Left lung (tissue), 10 donors: Measurements from ENCODE around the gene RNF4. TPM values are rescaled to one million over a fixed set of nuclear protein-coding genes. Genes with fewer than 3 reads are reported as not detected.

Source experiments
- ATAC-seq: fragments of 200-7000 bp; cut with Tn5 transposase; one replicate; pipeline ENCODE4 v1.9.1; 2020; ENCODE audit warnings: moderate library complexity
- DNase-seq, 4 donors: peaks; one replicate each; pipeline ENCODE4 v3.0.0-alpha.2; 2013 to 2020
- H3K27ac ChIP-seq, 2 donors: fragments of 200-600 bp; sonication (generic) in 1 of 2; one replicate each; pipeline versions ENCODE4 v1.5.0 to v1.8.0; 2020 to 2021
- H3K27me3 ChIP-seq, 2 donors: fragments of 200-600 bp; sonication (generic) in 1 of 2; one replicate each; pipeline versions ENCODE4 v1.5.0 to v1.8.0; 2020 to 2021
- H3K36me3 ChIP-seq, 2 donors: fragments of 200-600 bp; sonication (generic) in 1 of 2; one replicate each; pipeline versions ENCODE4 v1.5.0 to v1.8.0; 2020 to 2021
- H3K4me1 ChIP-seq, 2 donors: fragments of 200-600 bp; one replicate each; pipeline ENCODE4 v1.8.0; 2021
- H3K4me3 ChIP-seq, 2 donors: fragments of 200-600 bp; sonication (generic) in 1 of 2; one replicate each; pipeline versions ENCODE4 v1.5.0 to v1.8.0; 2020 to 2021; ENCODE audit warnings: mild to moderate bottlenecking in 1 of 2
- H3K9me3 ChIP-seq, 2 donors: fragments of 200-600 bp; sonication (generic) in 1 of 2; one replicate each; pipeline versions ENCODE4 v1.5.0 to v1.8.0; 2020 to 2021
- CTCF ChIP-seq, 2 donors: fragments of 200-600 bp; sonication (generic) in 1 of 2; IDR thresholded peaks; one replicate each; pipeline versions ENCODE4 v1.5.0 to v1.8.0; 2021; ENCODE audit warnings: antibody characterized with exemption in 2 of 2
- intact Hi-C, 2 donors: fragments of 100-400 bp; cut with DNase I; formaldehyde crosslinking; loops; one replicate each; pipeline versions ENCODE4 v1.11.2 to v1.14.2; 2022
- polyA plus RNA-seq, 6 donors: library from polyadenylated mRNA; unstranded; fragments of 120-200 nt; gene quantifications; one replicate each; pipeline ENCODE4 v1.2.1, GENCODE V29; 2013; ENCODE audit not compliant: insufficient read length in 6 of 6
- total RNA-seq, 2 donors: library from RNA; stranded (reverse); fragmentation: NEBNext Ultra II Directional; extraction: Animal tissue kit (Norgen Biotek cat#: 25700); gene quantifications; one replicate each; pipeline ENCODE4 v1.2.1, GENCODE V29; 2021
- donor health status: DM: no; HTN: yes; CAD: no.
- donor health status: DM: no; HTN: no; CAD: no.

The RNF4 gene
- total and polyA plus RNA-seq, 8 donors = 42.2 to 68.4 (median 62.7) TPM

GRCh38 chr4:2438822-2439718 is 29.8 kb upstream of the RNF4 start:
- no peak overlapping the region for H3K4me3 ChIP-seq
- no peaks in the 10 kb centered on the region for H3K36me3 ChIP-seq
- no peaks in the 10 kb centered on the region for H3K4me1 ChIP-seq
- no peaks in the 10 kb centered on the region for H3K9me3 ChIP-seq
- ATAC-seq (no peak), DNase-seq (peak in 1 of 4 donors; percentile 43)
- intact Hi-C loops = no loop called here
- no peak for TF ChIP-seq CTCF (IDR thresholded peaks at IDR 0.05)
- no peak overlapping the region for H3K27ac ChIP-seq
- H3K27me3 ChIP-seq = no peaks in the 10 kb centered on the region

- Histone ChIP-seq H3K27me3 (no peaks in the 10 kb centered on the region), H3K36me3 (no peaks in the 10 kb centered on the region), H3K9me3 (no peaks in the 10 kb centered on the region), H3K27ac (no peak overlapping the region), H3K4me1 (no peaks in the 10 kb centered on the region), H3K4me3 (no peak overlapping the region)
- peak; percentile 48 to 74 for TF ChIP-seq CTCF (IDR thresholded peaks at IDR 0.05)
- DNase-seq (peak in 3 of 4 donors; percentile 30 to 82 (median 54)), ATAC-seq (peak; percentile 91)
- intact Hi-C loops = no loop called here
Observed at GRCh38 chr4:2441393-2442174, 27.3 kb upstream of the RNF4 start.

GRCh38 chr4:2442175-2442993 is 26.5 kb upstream of the RNF4 start:
- no peaks in the 10 kb centered on the region for H3K36me3 ChIP-seq
- ATAC-seq = no peak
- intact Hi-C loops = no loop called here
- TF ChIP-seq CTCF (IDR thresholded peaks at IDR 0.05) = no peak
- no peak overlapping the region for H3K27ac ChIP-seq
- H3K27me3 ChIP-seq = no peaks in the 10 kb centered on the region
- H3K4me1 ChIP-seq = no peaks in the 10 kb centered on the region
- DNase-seq = peak in 1 of 4 donors; percentile 47
- H3K4me3 ChIP-seq = no peak overlapping the region
- H3K9me3 ChIP-seq = no peaks in the 10 kb centered on the region

GRCh38 chr4:2443061-2443730 is 25.7 kb upstream of the RNF4 start:
- Histone ChIP-seq H3K4me3 (no peak overlapping the region), H3K4me1 (no peaks in the 10 kb centered on the region), H3K36me3 (no peaks in the 10 kb centered on the region), H3K27me3 (no peaks in the 10 kb centered on the region), H3K27ac (no peak overlapping the region), H3K9me3 (no peaks in the 10 kb centered on the region)
- DNase-seq (peak in 1 of 4 donors; percentile 60), ATAC-seq (no peak)
- intact Hi-C loops = no loop called here
- no peak for TF ChIP-seq CTCF (IDR thresholded peaks at IDR 0.05)
